Upper lobe of left lung (tissue), 6 donors: ENCODE data around the gene FCER1G. TPM values are rescaled to one million over a fixed set of nuclear protein-coding genes. Genes with fewer than 3 reads are reported as not detected.
"Not testable (repeated sequence)": the region's sequence is repeated elsewhere in the genome, so short reads cannot be mapped to it uniquely, and the experiment has no call there.

Experiments
- ATAC-seq, 2 donors: fragments of 200-7000 bp; cut with Tn5 transposase; one replicate each; pipeline ENCODE4 v1.9.1; 2022; ENCODE audit warnings: mild to moderate bottlenecking in 2 of 2, moderate library complexity in 2 of 2; ENCODE audit not compliant: low FRiP score in 2 of 2
- DNase-seq, 2 donors: peaks; one replicate each; pipeline ENCODE4 v3.0.0-alpha.2; 2019 to 2020
- H3K27ac ChIP-seq, 4 donors: fragments of 200-600 bp; sonication (generic); one replicate each; pipeline ENCODE4 v1.5.1; 2016 to 2019
- H3K27me3 ChIP-seq, 4 donors: fragments of 200-600 bp; sonication (generic); one replicate each; pipeline ENCODE4 v1.5.1; 2017 to 2019
- H3K36me3 ChIP-seq, 4 donors: fragments of 200-600 bp; sonication (generic); one replicate each; pipeline ENCODE4 v1.5.1; 2016 to 2019
- H3K4me1 ChIP-seq, 4 donors: fragments of 200-600 bp; sonication (generic); one replicate each; pipeline ENCODE4 v1.5.1; 2018 to 2019
- H3K4me3 ChIP-seq, 4 donors: fragments of 200-600 bp; sonication (generic); one replicate each; pipeline ENCODE4 v1.5.1; 2017 to 2019; ENCODE audit warnings: mild to moderate bottlenecking in 2 of 4, moderate library complexity in 1 of 4
- H3K9me3 ChIP-seq, 4 donors: fragments of 200-600 bp; sonication (generic); one replicate each; pipeline ENCODE4 v1.5.1; 2018 to 2019
- EP300 ChIP-seq, 4 donors: sonication (generic); formaldehyde crosslinking; IDR thresholded peaks; one replicate each; pipeline ENCODE4 v1.5.1; 2017; ENCODE audit warnings: antibody characterized with exemption in 4 of 4, control low read depth in 2 of 4
- POLR2A ChIP-seq, 4 donors: fragments of 450-650 bp; IDR thresholded peaks; one replicate each; pipeline ENCODE4 v1.5.1; 2016 to 2017; ENCODE audit warnings: antibody characterized with exemption in 4 of 4, mild to moderate bottlenecking in 2 of 4
- POLR2AphosphoS5 ChIP-seq, 2 donors: sonication (generic); formaldehyde crosslinking; IDR thresholded peaks; one replicate each; pipeline ENCODE4 v1.5.1; 2017; ENCODE audit warnings: antibody characterized with exemption in 2 of 2
- WGBS, 2 donors: methylation state at CpG; one replicate each; pipeline ENCODE4 v1.1.5; 2017 to 2018; 5-methylcytosine and 5-hydroxymethylcytosine counted together
- total RNA-seq, 6 donors: library from RNA; depleted of rRNA in 4 of 6; stranded (reverse); fragments of >200 nt in 4 of 6; gene quantifications; one replicate each; pipeline versions ENCODE4 v1.1.0 to v1.2.1, GENCODE V29; 2016 to 2021
- TF ChIP-seq, protein P1 (sequence below), 6 experiments: fragments of 450-650 bp in 4 of 6; fragments of 200-600 bp in 2 of 6; sonication (generic) in 2 of 6; IDR thresholded peaks; one replicate each; pipeline ENCODE4 v1.5.1; 2016 to 2019; ENCODE audit warnings: antibody characterized with exemption in 6 of 6
- donor health status: DM: no; HTN: no; CAD: no; lungs with moderate emphysema.
- donor health status: DM: no; HTN: yes; CAD: no; lungs with severe emphysema.

The FCER1G gene
- total RNA-seq, 6 donors from 2014 or later: 75.4 to 233 (median 176) TPM

DNA sequence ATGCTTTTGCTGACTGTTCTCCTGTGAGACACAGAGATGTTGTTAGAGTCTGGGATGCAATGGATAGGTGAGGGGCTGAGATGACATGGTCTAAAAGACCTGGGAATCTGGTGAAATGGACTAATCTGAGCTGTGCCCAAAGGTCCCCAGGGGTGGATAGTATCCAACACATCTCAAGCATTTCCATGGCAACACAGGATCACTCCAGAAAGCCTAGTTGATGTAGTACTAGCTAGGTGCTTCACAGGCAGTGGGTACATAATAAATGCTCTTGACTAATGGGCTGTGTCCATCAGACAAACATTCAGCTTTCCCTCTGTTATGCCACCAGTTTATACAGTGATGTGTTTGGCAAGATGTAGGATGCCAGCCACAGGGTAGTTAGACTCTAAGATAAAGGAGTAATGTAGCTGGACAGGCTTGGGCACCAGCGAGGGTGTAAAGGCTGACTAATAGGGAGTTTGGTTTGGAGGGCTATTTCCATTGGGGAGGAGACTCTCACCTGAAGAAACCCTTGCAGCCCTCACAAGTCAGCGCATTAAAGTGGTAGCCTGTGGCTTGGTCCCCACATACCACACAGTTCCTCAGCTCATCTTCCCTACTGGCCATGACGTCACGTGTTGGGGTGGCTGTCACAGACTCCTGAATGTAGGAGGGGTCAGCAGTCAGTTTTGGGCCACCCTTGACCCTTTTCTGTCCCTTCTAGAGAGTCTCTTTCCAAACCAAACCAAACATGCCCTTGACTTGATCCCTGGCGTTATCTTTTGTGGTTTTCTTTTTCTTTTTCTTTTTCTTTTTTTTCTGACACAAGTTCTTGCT is 21.1 kb downstream of the FCER1G start:
- H3K27ac ChIP-seq: no peak overlapping the region
- no peak for TF ChIP-seq POLR2A (IDR thresholded peaks at IDR 0.05)
- no peak for TF ChIP-seq EP300 (IDR thresholded peaks at IDR 0.05)
- TF ChIP-seq, protein P1, sequence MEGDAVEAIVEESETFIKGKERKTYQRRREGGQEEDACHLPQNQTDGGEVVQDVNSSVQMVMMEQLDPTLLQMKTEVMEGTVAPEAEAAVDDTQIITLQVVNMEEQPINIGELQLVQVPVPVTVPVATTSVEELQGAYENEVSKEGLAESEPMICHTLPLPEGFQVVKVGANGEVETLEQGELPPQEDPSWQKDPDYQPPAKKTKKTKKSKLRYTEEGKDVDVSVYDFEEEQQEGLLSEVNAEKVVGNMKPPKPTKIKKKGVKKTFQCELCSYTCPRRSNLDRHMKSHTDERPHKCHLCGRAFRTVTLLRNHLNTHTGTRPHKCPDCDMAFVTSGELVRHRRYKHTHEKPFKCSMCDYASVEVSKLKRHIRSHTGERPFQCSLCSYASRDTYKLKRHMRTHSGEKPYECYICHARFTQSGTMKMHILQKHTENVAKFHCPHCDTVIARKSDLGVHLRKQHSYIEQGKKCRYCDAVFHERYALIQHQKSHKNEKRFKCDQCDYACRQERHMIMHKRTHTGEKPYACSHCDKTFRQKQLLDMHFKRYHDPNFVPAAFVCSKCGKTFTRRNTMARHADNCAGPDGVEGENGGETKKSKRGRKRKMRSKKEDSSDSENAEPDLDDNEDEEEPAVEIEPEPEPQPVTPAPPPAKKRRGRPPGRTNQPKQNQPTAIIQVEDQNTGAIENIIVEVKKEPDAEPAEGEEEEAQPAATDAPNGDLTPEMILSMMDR (IDR thresholded peaks at IDR 0.05): no peak
- no peak for TF ChIP-seq POLR2AphosphoS5 (IDR thresholded peaks at IDR 0.05)
- DNase-seq (no peak), ATAC-seq (no peak)
- H3K9me3 ChIP-seq: no peaks in the 10 kb centered on the region
- no peak overlapping the region for H3K4me3 ChIP-seq
- H3K4me1 ChIP-seq: no peaks in the 10 kb centered on the region
- 67 to 73% methylated on average over 5 of the region's 5 CpGs for WGBS, 2 donors
- H3K36me3 ChIP-seq: no peaks in the 10 kb centered on the region
- H3K27me3 ChIP-seq: no peaks in the 10 kb centered on the region

DNA sequence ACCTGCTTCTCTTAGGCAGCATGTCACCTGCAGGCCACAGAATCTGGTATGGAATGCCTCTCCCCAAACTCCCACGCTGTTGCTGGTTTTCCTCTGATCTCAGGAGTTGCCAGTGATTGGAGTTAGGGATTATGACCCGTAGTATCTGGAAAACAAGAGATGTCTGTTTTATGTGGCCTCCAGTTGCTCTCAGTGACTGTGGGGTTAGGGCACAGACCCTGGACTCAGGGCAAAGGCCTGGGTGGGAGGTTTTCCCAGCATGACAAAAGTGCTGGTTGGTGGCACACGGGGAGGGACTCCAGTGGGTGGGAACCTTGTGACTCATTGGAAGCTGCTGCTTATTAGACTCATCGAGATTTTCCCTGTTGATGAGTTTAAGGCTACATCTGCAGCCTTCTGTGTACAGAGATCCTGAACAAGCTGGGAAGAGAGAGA is 23.0 kb downstream of the FCER1G start, which contains the start of gene NR1I3:
TSS of gene NR1I3 (minus strand) at position 165 of the 435 bp plus-strand sequence. CDS start 1,638 bp downstream, outside the sequence.
- Histone ChIP-seq H3K4me1 (no peaks in the 10 kb centered on the region), H3K27me3 (no peaks in the 10 kb centered on the region), H3K36me3 (no peaks in the 10 kb centered on the region), H3K27ac (no peak within 1 kb of the TSS), H3K4me3 (no peak within 1 kb of the TSS), H3K9me3 (no peaks in the 10 kb centered on the region)
- ATAC-seq (no peak), DNase-seq (no peak)
- TF ChIP-seq POLR2AphosphoS5 (IDR thresholded peaks at IDR 0.05) (no peak), POLR2A (IDR thresholded peaks at IDR 0.05) (no peak), EP300 (IDR thresholded peaks at IDR 0.05) (no peak)
- TF ChIP-seq, protein P1 (IDR thresholded peaks at IDR 0.05): no peak
- 68 to 88% methylated on average over 3 to 4 of the region's 4 CpGs for WGBS, 2 donors

DNA sequence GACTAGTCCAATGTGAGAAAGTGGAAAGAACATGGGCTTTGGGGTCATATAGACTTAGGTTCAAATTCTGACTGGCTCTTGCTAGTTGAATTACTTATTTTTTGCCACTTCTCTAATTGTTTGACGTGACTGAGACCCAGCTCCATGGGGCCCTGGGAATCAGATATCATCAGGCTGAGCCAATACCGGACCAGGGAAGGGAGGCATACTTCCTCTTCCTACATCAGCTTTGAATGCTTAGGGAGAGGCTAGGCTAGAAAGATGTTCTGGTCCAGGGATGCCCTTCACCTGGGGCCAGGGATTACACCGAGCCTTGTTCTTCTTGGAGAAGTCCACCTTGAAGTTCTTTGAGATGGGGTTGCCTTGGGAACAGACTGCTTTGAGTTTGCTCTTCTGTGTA is 26.6 kb downstream of the FCER1G start:
- no peaks in the 10 kb centered on the region for H3K4me1 ChIP-seq
- H3K27ac ChIP-seq: no peak overlapping the region
- H3K36me3 ChIP-seq: no peaks in the 10 kb centered on the region
- no peak for TF ChIP-seq POLR2AphosphoS5 (IDR thresholded peaks at IDR 0.05)
- TF ChIP-seq EP300 (IDR thresholded peaks at IDR 0.05): no peak
- TF ChIP-seq, protein P1 (IDR thresholded peaks at IDR 0.05): no peak
- TF ChIP-seq POLR2A (IDR thresholded peaks at IDR 0.05): no peak
- no peaks in the 10 kb centered on the region for H3K27me3 ChIP-seq
- H3K4me3 ChIP-seq: no peak overlapping the region
- no peak for ATAC-seq
- WGBS, 2 donors: 41 to 59% methylated on average over 2 to 3 of the region's 3 CpGs
- no peak for DNase-seq
- no peaks in the 10 kb centered on the region for H3K9me3 ChIP-seq

DNA sequence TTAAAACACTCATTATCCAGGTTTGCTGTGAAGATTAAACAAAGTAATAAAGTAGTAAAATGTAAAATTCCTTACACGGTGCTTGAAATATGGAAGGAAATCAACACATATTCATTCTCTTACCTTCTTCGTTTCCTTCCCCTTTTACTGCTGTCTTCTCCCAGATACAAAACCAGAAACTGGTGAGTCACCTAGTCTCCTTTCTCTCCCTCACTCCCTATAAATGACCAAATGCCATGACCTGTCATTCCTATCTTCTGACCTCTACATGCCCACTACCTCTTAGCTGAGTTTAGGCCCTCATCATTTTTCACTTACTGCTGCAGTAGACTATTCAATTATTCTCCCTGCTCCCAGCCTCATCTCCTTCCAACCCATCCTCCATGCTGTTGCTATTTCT is 27.2 kb downstream of the FCER1G start:
- Histone ChIP-seq H3K9me3 (no peaks in the 10 kb centered on the region), H3K36me3 (no peaks in the 10 kb centered on the region), H3K27me3 (no peaks in the 10 kb centered on the region), H3K4me3 (no peak overlapping the region), H3K27ac (no peak overlapping the region), H3K4me1 (no peaks in the 10 kb centered on the region)
- no peak for DNase-seq
- TF ChIP-seq EP300 (IDR thresholded peaks at IDR 0.05) (no peak), POLR2AphosphoS5 (IDR thresholded peaks at IDR 0.05) (no peak), POLR2A (IDR thresholded peaks at IDR 0.05) (no peak)
- 65 to 66% methylated on average over 2 of the region's 2 CpGs for WGBS, 2 donors
- no peak for ATAC-seq

DNA sequence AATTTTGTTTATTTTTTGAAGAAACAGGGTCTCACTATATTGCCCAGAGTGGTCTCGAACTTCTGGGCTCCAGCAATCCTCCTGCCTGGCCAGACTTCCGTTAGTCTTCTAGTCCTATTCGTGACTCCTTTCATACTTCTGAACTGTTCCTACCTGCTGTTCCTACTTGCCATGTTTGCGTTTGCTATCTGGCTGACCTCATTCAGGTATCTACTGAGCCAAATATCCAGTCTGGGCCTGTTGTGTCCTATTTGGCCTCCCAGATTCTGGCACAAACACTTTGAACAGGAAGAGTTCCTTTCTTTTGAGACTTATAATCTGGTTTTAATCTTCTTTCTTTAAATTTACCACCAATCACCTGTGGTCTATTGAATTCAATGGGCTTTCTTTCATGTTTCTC is 29.8 kb downstream of the FCER1G start:
- Histone ChIP-seq H3K4me1 (no peaks in the 10 kb centered on the region), H3K36me3 (no peaks in the 10 kb centered on the region), H3K27me3 (no peaks in the 10 kb centered on the region), H3K9me3 (no peaks in the 10 kb centered on the region), H3K4me3 (no peak overlapping the region), H3K27ac (no peak overlapping the region)
- no peak for TF ChIP-seq POLR2AphosphoS5 (IDR thresholded peaks at IDR 0.05)
- TF ChIP-seq, protein P1 (IDR thresholded peaks at IDR 0.05): no peak
- no peak for TF ChIP-seq EP300 (IDR thresholded peaks at IDR 0.05)
- TF ChIP-seq POLR2A (IDR thresholded peaks at IDR 0.05): no peak
- DNase-seq (no peak), ATAC-seq (no peak)
- WGBS, 2 donors: 76 to 80% methylated on average over 4 of the region's 4 CpGs

DNA sequence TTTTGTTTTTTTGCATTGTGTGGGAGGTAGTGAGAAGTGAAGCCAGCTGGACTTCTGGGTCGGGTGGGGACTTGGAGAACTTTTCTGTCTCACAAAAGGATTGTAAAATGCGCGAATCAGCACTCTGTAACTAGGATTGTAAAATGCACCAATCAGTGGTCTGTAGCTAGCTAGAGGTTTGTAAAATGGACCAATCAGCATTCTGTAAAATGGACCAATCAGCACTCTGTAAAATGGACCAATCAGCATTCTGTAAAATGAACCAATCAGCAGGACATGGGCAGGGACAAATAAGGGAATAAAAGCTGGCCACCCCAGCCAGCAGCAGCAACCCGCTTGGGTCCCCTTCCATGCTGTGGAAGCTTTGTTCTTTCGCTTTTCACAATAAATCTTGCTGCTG is 35.0 kb downstream of the FCER1G start:
- not testable (repeated sequence) for ATAC-seq, H3K9me3 ChIP-seq, H3K27ac ChIP-seq, H3K4me3 ChIP-seq, H3K27me3 ChIP-seq, H3K36me3 ChIP-seq, DNase-seq, H3K4me1 ChIP-seq
- WGBS, 2 donors: 81 to 84% methylated on average over 5 of the region's 5 CpGs
